H1 (cell line): ENCODE measurements around the gene OR1S1. TPM values are rescaled to one million over a fixed set of nuclear protein-coding genes. Genes with fewer than 3 reads are reported as not detected.
"Not testable (repeated sequence)": the region's sequence is repeated elsewhere in the genome, so short reads cannot be mapped to it uniquely, and the experiment has no call there.

Experiments used
- CTCF ChIA-PET: fragments of 300-600 bp; sonication (Branson Sonifier 250); formaldehyde crosslinking; loops from one replicate; lab custom pipeline; 2021; ENCODE audit not compliant: partially characterized antibody; lab: Charles Lee
- POLR2A ChIA-PET: fragments of 300-600 bp; sonication (Branson Sonifier 250); formaldehyde crosslinking; loops from one replicate; lab custom pipeline; 2021; ENCODE audit warnings: inconsistent platforms; ENCODE audit not compliant: partially characterized antibody; lab: Charles Lee
- DNase-seq, 2 experiments: peaks; one replicate each; pipeline versions ENCODE4 v3.0.0 to v3.0.0-alpha.2; 2010 to 2022; ENCODE audit warnings: low spot score in 2 of 2, low read depth in 1 of 2, mixed read lengths in 1 of 2
- FAIRE-seq: peaks from 2 replicates; lab custom pipeline; 2011; peaks lifted over from hg19 to GRCh38; lab: Jason Lieb, UNC
- H2AFZ ChIP-seq: 2 replicates; pipeline ENCODE4 v1.8.1; 2012; ENCODE audit warnings: low read length, inconsistent platforms
- H2AK5ac ChIP-seq: 2 replicates; pipeline ENCODE4 v1.6.1; 2013; ENCODE audit warnings: low read depth, low read length
- H2BK120ac ChIP-seq: replicated peaks from 2 replicates; pipeline ENCODE3; 2013; ENCODE audit warnings: low read depth, low read length, inconsistent platforms
- H2BK12ac ChIP-seq: 2 replicates; pipeline ENCODE4 v1.6.1; 2013; ENCODE audit warnings: low read depth, low read length
- H2BK15ac ChIP-seq: 2 replicates; pipeline ENCODE4 v1.6.1; 2013; ENCODE audit warnings: low read length
- H2BK20ac ChIP-seq: 2 replicates; pipeline ENCODE4 v1.6.1; 2013; ENCODE audit warnings: low read length
- H2BK5ac ChIP-seq: 2 replicates; pipeline ENCODE4 v1.6.1; 2013; ENCODE audit warnings: low read depth, low read length
- H3K14ac ChIP-seq: 2 replicates; pipeline ENCODE4 v1.6.1; 2013; ENCODE audit warnings: inconsistent platforms; ENCODE audit not compliant: insufficient read length
- H3K18ac ChIP-seq: 2 replicates; pipeline ENCODE4 v1.6.1; 2013; ENCODE audit warnings: low read length; ENCODE audit errors: extremely low read depth
- H3K23ac ChIP-seq: 2 replicates; pipeline ENCODE4 v1.6.1; 2013; ENCODE audit warnings: inconsistent platforms; ENCODE audit not compliant: insufficient read length
- H3K23me2 ChIP-seq: 2 replicates; pipeline ENCODE4 v1.6.1; 2013; ENCODE audit warnings: low read depth, low read length
- H3K27ac ChIP-seq: 2 replicates; pipeline ENCODE4 v1.6.1; 2011; ENCODE audit warnings: low read depth, low read length, inconsistent platforms
- H3K27me3 ChIP-seq, 4 experiments: replicated peaks in 1 of 4; 1 replicate in 1 of 4; 2 replicates in 3 of 4; pipeline versions ENCODE4 v1.6.1 to v1.8.1; 2011 to 2013; ENCODE audit warnings: low read length in 3 of 4, mild to moderate bottlenecking in 3 of 4, inconsistent platforms in 2 of 4, mixed read lengths in 2 of 4, moderate library complexity in 1 of 4; ENCODE audit not compliant: control insufficient read depth in 3 of 4, insufficient read depth in 3 of 4; ENCODE audit errors: extremely low read depth in 1 of 4
- H3K36me3 ChIP-seq, 4 experiments: 2 replicates each; pipeline versions ENCODE4 v1.6.1 to v1.8.1; 2011 to 2013; ENCODE audit warnings: mild to moderate bottlenecking in 4 of 4, low read length in 3 of 4, moderate library complexity in 2 of 4, control low read depth in 1 of 4, inconsistent platforms in 1 of 4; ENCODE audit not compliant: insufficient read depth in 4 of 4, control insufficient read depth in 2 of 4
- H3K4ac ChIP-seq: replicated peaks from 2 replicates; pipeline ENCODE3; 2013; ENCODE audit warnings: low read length, low read depth, mixed read lengths, inconsistent platforms; ENCODE audit not compliant: insufficient read length
- H3K4me1 ChIP-seq, 4 experiments: replicated peaks in 1 of 4; 1 replicate in 1 of 4; 2 replicates in 3 of 4; pipeline versions ENCODE4 v1.6.1 to v1.8.1; 2011 to 2013; ENCODE audit warnings: low read length in 3 of 4, inconsistent platforms in 2 of 4, mixed read lengths in 1 of 4; ENCODE audit not compliant: insufficient read depth in 4 of 4, control insufficient read depth in 3 of 4
- H3K4me2 ChIP-seq, 2 experiments: 2 replicates each; pipeline versions ENCODE4 v1.6.1 to v1.8.1; 2011 to 2013; ENCODE audit warnings: low read depth in 2 of 2, low read length in 2 of 2, control low read depth in 1 of 2, inconsistent platforms in 1 of 2, mild to moderate bottlenecking in 1 of 2; ENCODE audit not compliant: insufficient read depth in 1 of 2
- H3K4me3 ChIP-seq, 4 experiments: fragments of 200-600, 300-600 bp in 1 of 4; sonication (generic), shearing (Covaris generic), sonication (Bioruptor Twin) in 1 of 4; 2 replicates each; pipeline versions ENCODE4 v1.5.1 to v1.8.1; 2011 to 2016; ENCODE audit warnings: low read length in 4 of 4, low read depth in 3 of 4, control low read depth in 2 of 4, inconsistent platforms in 2 of 4, mild to moderate bottlenecking in 2 of 4, mixed read lengths in 1 of 4, moderate library complexity in 1 of 4; ENCODE audit not compliant: insufficient read depth in 2 of 4; ENCODE audit errors: extremely low read depth in 1 of 4
- H3K56ac ChIP-seq: replicated peaks from 2 replicates; pipeline ENCODE3; 2013; ENCODE audit warnings: low read depth, mild to moderate bottlenecking, mixed read lengths, low read length, inconsistent platforms; ENCODE audit not compliant: insufficient read length
- H3K79me1 ChIP-seq: 2 replicates; pipeline ENCODE4 v1.6.1; 2013; ENCODE audit warnings: low read depth, low read length, control low read depth
- H3K79me2 ChIP-seq, 2 experiments: 2 replicates each; pipeline versions ENCODE4 v1.6.1 to v1.8.1; 2012 to 2013; ENCODE audit warnings: low read length in 2 of 2, mild to moderate bottlenecking in 2 of 2, inconsistent platforms in 1 of 2; ENCODE audit not compliant: insufficient read depth in 2 of 2, control insufficient read depth in 1 of 2
- H3K9ac ChIP-seq, 4 experiments: replicated peaks in 1 of 4; 1 replicate in 1 of 4; 2 replicates in 3 of 4; pipeline versions ENCODE4 v1.6.1 to v1.8.1; 2011 to 2013; ENCODE audit warnings: low read depth in 3 of 4, low read length in 3 of 4, control low read depth in 2 of 4, mild to moderate bottlenecking in 2 of 4, moderate library complexity in 2 of 4, inconsistent platforms in 1 of 4; ENCODE audit errors: extremely low read depth in 1 of 4
- H3K9me3 ChIP-seq, 2 experiments: 2 replicates each; pipeline versions ENCODE4 v1.6.1 to v1.8.1; 2012 to 2013; ENCODE audit warnings: mild to moderate bottlenecking in 2 of 2, moderate library complexity in 2 of 2, control low read depth in 1 of 2, inconsistent platforms in 1 of 2, low read depth in 1 of 2, low read length in 1 of 2, mixed read lengths in 1 of 2; ENCODE audit not compliant: insufficient read depth in 2 of 2
- H4K20me1 ChIP-seq, 2 experiments: replicated peaks in 1 of 2; 2 replicates each; pipeline versions ENCODE3 to v1.8.1; 2011 to 2013; ENCODE audit warnings: inconsistent platforms in 2 of 2, low read length in 2 of 2, mild to moderate bottlenecking in 1 of 2; ENCODE audit not compliant: insufficient read depth in 2 of 2, control insufficient read depth in 1 of 2
- H4K5ac ChIP-seq: 2 replicates; pipeline ENCODE4 v1.6.1; 2013; ENCODE audit warnings: low read length, low read depth, mixed read lengths, inconsistent platforms; ENCODE audit not compliant: insufficient read length
- H4K8ac ChIP-seq: 2 replicates; pipeline ENCODE4 v1.8.0; 2013; ENCODE audit warnings: mild to moderate bottlenecking, moderate library complexity, low read length, inconsistent platforms; ENCODE audit not compliant: insufficient read depth; ENCODE audit errors: extremely low read depth
- H4K91ac ChIP-seq: replicated peaks from 2 replicates; pipeline ENCODE3; 2013; ENCODE audit warnings: low read length, mixed read lengths, inconsistent platforms; ENCODE audit not compliant: insufficient read length
- WGBS, 2 experiments: shearing (Covaris generic) in 1 of 2; methylation state at CpG; one replicate each; pipeline versions ENCODE4 v1.1.6 to v1.1.7; 2013 to 2015; ENCODE audit warnings: low lambda C conversion rate in 2 of 2, mixed read lengths in 2 of 2, inconsistent platforms in 1 of 2, low coverage in 1 of 2, missing lambda C conversion rate in 1 of 2; ENCODE audit not compliant: insufficient replicate concordance in 2 of 2, insufficient coverage in 1 of 2, insufficient read length in 1 of 2; ENCODE audit errors: extremely low coverage in 1 of 2, missing lambda C conversion rate in 1 of 2; 5-methylcytosine and 5-hydroxymethylcytosine counted together
- long read RNA-seq, 2 experiments: library from RNA in 1 of 2; library from capped mRNA in 1 of 2; stranded (forward); transcript quantifications; one replicate each; pipeline ENCODE4 v2.0.0, GENCODE V29; 2021; ENCODE audit warnings: inconsistent platforms in 1 of 2
- polyA minus RNA-seq, 3 experiments: library from RNA; depleted of rRNA, polyadenylated mRNA; stranded (reverse); fragments of >200 nt; gene quantifications; 1 replicate in 2 of 3; 2 replicates in 1 of 3; pipeline ENCODE4 v1.2.3, GENCODE V29; 2011
- polyA plus RNA-seq, 7 experiments: library from polyadenylated mRNA; depleted of rRNA in 3 of 7; stranded (reverse) in 5 of 7; unstranded in 2 of 7; fragments of >200 nt in 5 of 7; fragments of 200-250 nt in 2 of 7; gene quantifications; 1 replicate in 5 of 7; 2 replicates in 1 of 7; 4 replicates in 1 of 7; pipeline versions ENCODE4 v1.2.1 to v1.2.3, GENCODE V29; 2011 to 2013; ENCODE audit warnings: missing spikeins in 2 of 7, mixed read lengths in 2 of 7
- total RNA-seq: library from RNA; stranded (reverse); fragmentation: NEBNext Ultra II Directional; extraction: Animal tissue kit (Norgen Biotek cat#: 25700); gene quantifications from 2 replicates; pipeline ENCODE4 v1.2.1, GENCODE V29; 2021

OR1S1 gene
- not detected in 2 replicates for total RNA-seq
- polyA plus RNA-seq (2011; rRNA removed): not detected in 2 replicates
- not detected for polyA plus RNA-seq (2011; cell fraction: cytosol; rRNA removed)
- not detected for polyA plus RNA-seq (2011; cell fraction: nucleus; rRNA removed)
- polyA plus RNA-seq (2012, experiment 1 of 2): not detected in 4 replicates
- not detected for polyA plus RNA-seq (2012, experiment 2 of 2)
- polyA plus RNA-seq (2013, experiment 1 of 2): not detected
- polyA plus RNA-seq (2013, experiment 2 of 2): not detected
- not detected in 2 replicates for polyA minus RNA-seq (2011; rRNA and poly(A)+ RNA removed)
- not detected for polyA minus RNA-seq (2011; cell fraction: cytosol; rRNA and poly(A)+ RNA removed)
- not detected for polyA minus RNA-seq (2011; cell fraction: nucleus; rRNA and poly(A)+ RNA removed)
- long read RNA-seq, experiment 1: 0 reads
- long read RNA-seq, experiment 2: 0 reads

GRCh38 chr11:58212420-58212819 is at the start of gene OR1S1:
TSS of gene OR1S1 (plus strand) at chr11:58212720.
- H2BK20ac ChIP-seq, H3K4me1 ChIP-seq, H3K4me3 ChIP-seq, FAIRE-seq, H4K91ac ChIP-seq, H2BK120ac ChIP-seq, H2BK12ac ChIP-seq, H2AFZ ChIP-seq, H3K56ac ChIP-seq, H3K9ac ChIP-seq, H3K4me2 ChIP-seq, H3K18ac ChIP-seq, H4K5ac ChIP-seq, H2BK15ac ChIP-seq, H2BK5ac ChIP-seq, H4K8ac ChIP-seq, CTCF ChIA-PET, H3K27ac ChIP-seq, H4K20me1 ChIP-seq, H3K23ac ChIP-seq, POLR2A ChIA-PET, H3K79me1 ChIP-seq, H3K27me3 ChIP-seq, H2AK5ac ChIP-seq, H3K36me3 ChIP-seq, DNase-seq, H3K4ac ChIP-seq, H3K79me2 ChIP-seq, H3K14ac ChIP-seq, H3K23me2 ChIP-seq: not testable (repeated sequence)
- peaks cover 0 to 19% of the 10 kb centered on the region in 2 experiments; a peak in 1 of 4 replicates for H3K9me3 ChIP-seq
- WGBS, 2 experiments: 90% methylated on average over 1 of the region's 2 CpGs; no CpG with 5 or more reads in 1 of the 2 experiments
